IMR-90 (cell line): ENCODE measurements around the gene CSNK2B. TPM values are rescaled to one million over a fixed set of nuclear protein-coding genes. Genes with fewer than 3 reads are reported as not detected.
A peak's percentile ranks its signal among the peaks of the same experiment; 100 is the strongest.

ENCODE experiments used
- ATAC-seq: fragments of 200-7000 bp; cut with Tn5 transposase; 2 replicates; pipeline ENCODE4 v1.9.1; 2020; ENCODE audit warnings: low read depth, mild to moderate bottlenecking, moderate library complexity
- BruUV-seq: library from RNA; stranded (reverse); fragments of 400-500 nt; replicated peaks from 2 replicates; lab custom pipeline; 2021; lab: Mats Ljungman, UMichigan
- CTCF ChIA-PET: fragments of 300-600 bp; formaldehyde crosslinking; extraction: SDS; loops from one replicate; lab custom pipeline; 2021; ENCODE audit warnings: antibody characterized with exemption; lab: Yijun Ruan, JAX
- POLR2A ChIA-PET: fragments of 300-600 bp; sonication (Branson Sonifier 250); formaldehyde crosslinking; loops from one replicate; lab custom pipeline; 2022; ENCODE audit warnings: antibody characterized with exemption; ENCODE audit not compliant: unreplicated experiment; lab: Charles Lee
- DNase-seq: peaks from one replicate; pipeline ENCODE4 v3.0.0; 2013
- H2AFZ ChIP-seq: replicated peaks from 2 replicates; pipeline ENCODE3; 2013; ENCODE audit warnings: low read length, mild to moderate bottlenecking; ENCODE audit not compliant: poor library complexity
- H2AK5ac ChIP-seq: 2 replicates; pipeline ENCODE4 v1.6.1; 2013; ENCODE audit warnings: low read depth, low read length, inconsistent platforms
- H2AK9ac ChIP-seq: replicated peaks from 2 replicates; pipeline ENCODE3; 2013; ENCODE audit warnings: mild to moderate bottlenecking, low read depth, low read length, moderate library complexity; ENCODE audit not compliant: poor library complexity
- H2BK120ac ChIP-seq: 2 replicates; pipeline ENCODE4 v1.6.1; 2013; ENCODE audit warnings: low read depth, low read length, inconsistent platforms
- H2BK15ac ChIP-seq: 3 replicates; pipeline ENCODE4 v1.6.1; 2013; ENCODE audit warnings: low read depth, low read length, inconsistent platforms
- H2BK20ac ChIP-seq: 2 replicates; pipeline ENCODE4 v1.6.1; 2013; ENCODE audit warnings: low read depth, mild to moderate bottlenecking, inconsistent platforms, low read length, moderate library complexity
- H2BK5ac ChIP-seq: 2 replicates; pipeline ENCODE4 v1.6.1; 2013; ENCODE audit warnings: mild to moderate bottlenecking, low read depth, low read length, inconsistent platforms; ENCODE audit not compliant: poor library complexity, severe bottlenecking
- H3K14ac ChIP-seq: replicated peaks from 2 replicates; pipeline ENCODE4 v1.6.1; 2013; ENCODE audit warnings: low read depth, low read length, inconsistent platforms
- H3K18ac ChIP-seq: 2 replicates; pipeline ENCODE4 v1.6.1; 2013; ENCODE audit warnings: low read depth, low read length, control low read depth
- H3K23ac ChIP-seq: 2 replicates; pipeline ENCODE4 v1.6.1; 2013; ENCODE audit warnings: low read depth, low read length, inconsistent platforms
- H3K27ac ChIP-seq: 2 replicates; pipeline ENCODE4 v1.5.1; 2013; ENCODE audit warnings: mild to moderate bottlenecking, control low read depth, low read length; ENCODE audit not compliant: insufficient read depth
- H3K27me3 ChIP-seq: 2 replicates; pipeline ENCODE4 v1.6.1; 2013; ENCODE audit warnings: low read length; ENCODE audit not compliant: control insufficient read depth, insufficient read depth
- H3K36me3 ChIP-seq: 2 replicates; pipeline ENCODE4 v1.6.1; 2013; ENCODE audit warnings: low read length, mixed read lengths; ENCODE audit not compliant: control insufficient read depth, insufficient read depth
- H3K4ac ChIP-seq: 2 replicates; pipeline ENCODE4 v1.6.1; 2013; ENCODE audit warnings: low read depth, low read length, inconsistent platforms
- H3K4me1 ChIP-seq: 2 replicates; pipeline ENCODE4 v1.6.1; 2013; ENCODE audit warnings: low read length, mixed read lengths; ENCODE audit not compliant: control insufficient read depth, insufficient read depth
- H3K4me2 ChIP-seq: 2 replicates; pipeline ENCODE4 v1.6.1; 2013; ENCODE audit warnings: low read depth, mild to moderate bottlenecking, control low read depth, low read length, moderate library complexity
- H3K4me3 ChIP-seq: 2 replicates; pipeline ENCODE4 v1.5.1; 2013; ENCODE audit warnings: low read depth, mild to moderate bottlenecking, control low read depth, low read length, moderate library complexity; ENCODE audit not compliant: insufficient read depth
- H3K56ac ChIP-seq: 2 replicates; pipeline ENCODE4 v1.6.1; 2013; ENCODE audit warnings: low read length, inconsistent platforms; ENCODE audit not compliant: insufficient read depth; ENCODE audit errors: extremely low read depth
- H3K79me1 ChIP-seq, 2 experiments: 2 replicates each; pipeline ENCODE4 v1.6.1; 2013; ENCODE audit warnings: low read length in 2 of 2, inconsistent platforms in 1 of 2, low read depth in 1 of 2
- H3K9ac ChIP-seq: 2 replicates; pipeline ENCODE4 v1.6.1; 2013; ENCODE audit warnings: low read depth, low read length, control low read depth
- H3K9me1 ChIP-seq: 2 replicates; pipeline ENCODE4 v1.6.1; 2013; ENCODE audit warnings: low read length, inconsistent platforms; ENCODE audit not compliant: insufficient read depth
- H3K9me3 ChIP-seq: 2 replicates; pipeline ENCODE4 v1.6.1; 2013; ENCODE audit warnings: low read length; ENCODE audit not compliant: control insufficient read depth, insufficient read depth
- H4K20me1 ChIP-seq: 2 replicates; pipeline ENCODE4 v1.6.1; 2013; ENCODE audit warnings: low read length, inconsistent platforms; ENCODE audit not compliant: insufficient read depth
- H4K5ac ChIP-seq: 2 replicates; pipeline ENCODE4 v1.6.1; 2013; ENCODE audit warnings: mild to moderate bottlenecking, low read depth, low read length, control low read depth
- H4K8ac ChIP-seq, 2 experiments: 2 replicates each; pipeline ENCODE4 v1.6.1; 2013; ENCODE audit warnings: low read depth in 2 of 2, low read length in 2 of 2, control low read depth in 1 of 2, inconsistent platforms in 1 of 2
- H4K91ac ChIP-seq: 2 replicates; pipeline ENCODE4 v1.6.1; 2013; ENCODE audit warnings: low read depth, low read length, inconsistent platforms; ENCODE audit not compliant: insufficient read depth
- BHLHE40 ChIP-seq: fragments of 150-350 bp; IDR thresholded peaks from 2 replicates; pipeline ENCODE4 v1.6.1; 2016; ENCODE audit warnings: mild to moderate bottlenecking, low read depth, low read length
- FOS ChIP-seq: fragments of 150-350 bp; IDR thresholded peaks from 2 replicates; pipeline ENCODE4 v1.6.1; 2016; ENCODE audit warnings: low read depth, low read length
- MAFK ChIP-seq: IDR thresholded peaks from 2 replicates; pipeline ENCODE4 v1.6.1; 2012; ENCODE audit warnings: low read depth, low read length, improper control_type of control experiment
- MAZ ChIP-seq: IDR thresholded peaks from 2 replicates; pipeline ENCODE4 v1.6.1; 2012; ENCODE audit warnings: low read depth, mild to moderate bottlenecking, low read length, improper control_type of control experiment, moderate library complexity, borderline replicate concordance
- MXI1 ChIP-seq: IDR thresholded peaks from 2 replicates; pipeline ENCODE4 v1.6.1; 2012; ENCODE audit warnings: low read depth, mild to moderate bottlenecking, low read length, moderate library complexity, borderline replicate concordance
- POLR2A ChIP-seq: IDR thresholded peaks from 2 replicates; pipeline ENCODE4 v1.6.1; 2012; ENCODE audit warnings: mild to moderate bottlenecking, low read depth, low read length
- RAD21 ChIP-seq: IDR thresholded peaks from 2 replicates; pipeline ENCODE4 v1.6.1; 2012; ENCODE audit warnings: low read length, improper control_type of control experiment
- RCOR1 ChIP-seq: IDR thresholded peaks from 2 replicates; pipeline ENCODE4 v1.6.1; 2012; ENCODE audit warnings: mild to moderate bottlenecking, low read length, improper control_type of control experiment; ENCODE audit not compliant: insufficient replicate concordance
- RFX5 ChIP-seq: IDR thresholded peaks from 2 replicates; pipeline ENCODE4 v1.8.0; 2012; ENCODE audit warnings: low read depth, mild to moderate bottlenecking, low read length, moderate library complexity
- SMC3 ChIP-seq: fragments of 150-350 bp; IDR thresholded peaks from 2 replicates; pipeline ENCODE4 v1.6.1; 2016; ENCODE audit warnings: low read depth, mild to moderate bottlenecking, antibody characterized with exemption, low read length, moderate library complexity
- WGBS, 2 experiments: methylation state at CpG; one replicate each; pipeline versions ENCODE4 v1.1.5 to v1.1.7; 2013; ENCODE audit warnings: missing lambda C conversion rate in 2 of 2; ENCODE audit not compliant: insufficient read length in 1 of 2; ENCODE audit errors: extremely low coverage in 2 of 2; 5-methylcytosine and 5-hydroxymethylcytosine counted together
- dilution Hi-C: fragments of 300-500 bp; cut with HindIII; formaldehyde crosslinking; loops from one replicate; pipeline ENCODE4 v1.14.3; 2018; ENCODE audit warnings: low sequenced_read_pairs; ENCODE audit not compliant: unreplicated experiment
- in situ Hi-C: fragments of 300-500 bp; cut with MboI; formaldehyde crosslinking; loops from 3 replicates; pipeline ENCODE4 v1.14.3; 2019; ENCODE audit warnings: low sequenced_read_pairs, inconsistent platforms, mixed read lengths
- intact Hi-C: fragments of 100-400 bp; cut with micrococcal nuclease; formaldehyde crosslinking; loops from 2 replicates; pipeline ENCODE4 v1.10.0; 2022
- polyA plus RNA-seq, 3 experiments: library from polyadenylated mRNA; depleted of rRNA; stranded (reverse); fragments of >200 nt; gene quantifications; 2 replicates each; pipeline ENCODE4 v1.2.3, GENCODE V29; 2012; ENCODE audit warnings: low replicate concordance in 1 of 3
- total RNA-seq: library from RNA; depleted of rRNA; stranded (reverse); fragments of >200 nt; gene quantifications from 2 replicates; pipeline ENCODE4 v1.2.3, GENCODE V29; 2012
- TF ChIP-seq, protein P1 (sequence below): fragments of 150-350 bp; IDR thresholded peaks from 2 replicates; pipeline ENCODE4 v1.6.1; 2017; ENCODE audit warnings: mild to moderate bottlenecking, antibody characterized with exemption, low read length, low read depth
- TF ChIP-seq, protein P2 (sequence below): fragments of 150-350 bp; IDR thresholded peaks from 2 replicates; pipeline ENCODE4 v1.6.1; 2016; ENCODE audit warnings: low read depth, mild to moderate bottlenecking, low read length, moderate library complexity, borderline replicate concordance
- TF ChIP-seq, protein P3 (sequence below): conservative IDR thresholded peaks from 2 replicates; pipeline ENCODE4 v1.5.1; 2012; ENCODE audit warnings: mild to moderate bottlenecking, low read depth, low read length, improper control_type of control experiment

Gene CSNK2B
- total and polyA plus RNA-seq, 2 of the 4 experiments (the other 2 are of a cell fraction) = 194 to 240 TPM

DNA sequence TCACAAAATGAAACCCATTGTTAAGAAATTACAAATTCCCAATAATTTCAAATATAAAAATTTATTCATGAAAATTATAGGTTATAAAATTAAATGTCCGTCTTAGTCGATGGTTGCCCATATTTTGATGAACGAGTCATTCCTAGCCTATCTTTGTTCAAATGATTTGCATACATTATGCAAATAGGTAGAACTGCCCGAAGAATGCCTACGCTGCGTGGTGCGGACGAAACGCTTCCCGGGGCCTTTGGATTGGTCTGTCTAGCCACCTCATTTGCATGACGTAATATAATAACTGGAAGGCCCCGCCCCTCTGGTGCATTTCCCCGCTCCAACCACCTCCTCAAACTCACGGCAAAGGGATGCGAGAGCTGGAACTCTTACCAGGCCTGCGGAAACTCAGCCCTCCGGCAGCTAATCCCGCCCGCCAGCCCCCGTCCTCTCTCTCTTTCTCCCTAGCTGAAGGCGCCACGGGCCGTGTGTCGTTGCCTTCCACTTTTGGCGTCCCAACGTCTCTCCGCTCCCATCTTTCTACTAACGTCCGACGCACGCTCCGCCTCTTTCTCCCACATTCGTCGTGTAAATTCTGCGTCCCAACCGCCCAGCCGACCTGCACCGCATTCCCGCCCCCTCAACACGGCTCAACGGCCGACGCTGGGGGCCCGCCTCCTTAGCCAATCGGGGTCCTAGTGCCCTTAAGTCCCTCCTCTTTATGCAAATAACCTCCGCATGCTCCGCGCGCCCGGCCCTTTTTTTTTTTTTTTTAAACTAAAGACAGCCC is 45.9 kb upstream of the CSNK2B start:
- peak overlapping the region; percentile 23; the same call in 1 of the 2 replicates for H3K23ac ChIP-seq
- peak overlapping the region; percentile 64 for H3K4me3 ChIP-seq
- 0% methylated on average over 32 of the region's 50 CpGs; no CpG with 5 or more reads in 1 of the 2 experiments for WGBS, 2 experiments
- ATAC-seq = peak; percentile 87
- no peak overlapping the region for H2BK20ac ChIP-seq
- peak overlapping the region; percentile 44 to 88 for H4K8ac ChIP-seq
- peak overlapping the region; percentile 71 for H3K14ac ChIP-seq
- H3K9me1 ChIP-seq = peaks cover 6% of the 10 kb centered on the region
- H3K4ac ChIP-seq = peak overlapping the region; percentile 82
- DNase-seq = peak; percentile 98
- ChIA-PET CTCF (no interaction called here), POLR2A (no interaction called here)
- no peak overlapping the region for H2AK5ac ChIP-seq
- peak overlapping the region; percentile 78 for H4K91ac ChIP-seq
- in situ Hi-C loops (no loop called here), dilution Hi-C loops (no loop called here), intact Hi-C loops (loop anchor here (1.0 kb wide), 1 partner anchor 32 kb away; the partner anchor contains the start of gene BAG6)
- peaks cover 36% of the 10 kb centered on the region for H4K20me1 ChIP-seq
- peak overlapping the region; percentile 50 for H4K5ac ChIP-seq
- H3K27me3 ChIP-seq = no peaks in the 10 kb centered on the region
- H3K9ac ChIP-seq = peak overlapping the region; percentile 70
- peak overlapping the region; percentile 99 for H2AFZ ChIP-seq
- no peaks in the 10 kb centered on the region for H3K9me3 ChIP-seq
- H2BK120ac ChIP-seq = peak overlapping the region; percentile 82; the same call in 1 of the 2 replicates
- H3K79me1 ChIP-seq = peaks cover 0 to 30% of the 10 kb centered on the region in 2 experiments; a peak in 3 of 4 replicates
- H3K56ac ChIP-seq = peak overlapping the region; percentile 75
- no TSS peak for BruUV-seq
- H2BK15ac ChIP-seq = peak overlapping the region; percentile 71; the same call in 1 of the 3 replicates
- H3K18ac ChIP-seq = peak overlapping the region; percentile 47
- H2BK5ac ChIP-seq = peak overlapping the region; percentile 92
- H3K36me3 ChIP-seq = peaks cover 21% of the 10 kb centered on the region
- no peaks in the 10 kb centered on the region for H3K4me1 ChIP-seq
- H3K27ac ChIP-seq = peak overlapping the region; percentile 92
- peak overlapping the region; percentile 90 for H2AK9ac ChIP-seq
- H3K4me2 ChIP-seq = peak overlapping the region; percentile 71
- no peak for TF ChIP-seq RCOR1
- TF ChIP-seq POLR2A = peak; percentile 84; the same call in 1 of the 2 replicates
- peak; percentile 31; the same call in 1 of the 2 replicates for TF ChIP-seq BHLHE40
- TF ChIP-seq, protein P1, sequence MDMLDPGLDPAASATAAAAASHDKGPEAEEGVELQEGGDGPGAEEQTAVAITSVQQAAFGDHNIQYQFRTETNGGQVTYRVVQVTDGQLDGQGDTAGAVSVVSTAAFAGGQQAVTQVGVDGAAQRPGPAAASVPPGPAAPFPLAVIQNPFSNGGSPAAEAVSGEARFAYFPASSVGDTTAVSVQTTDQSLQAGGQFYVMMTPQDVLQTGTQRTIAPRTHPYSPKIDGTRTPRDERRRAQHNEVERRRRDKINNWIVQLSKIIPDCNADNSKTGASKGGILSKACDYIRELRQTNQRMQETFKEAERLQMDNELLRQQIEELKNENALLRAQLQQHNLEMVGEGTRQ = no peak
- TF ChIP-seq MAZ = no peak
- TF ChIP-seq MXI1 = peak; percentile 69; the same call in 1 of the 2 replicates
- TF ChIP-seq, protein P2, sequence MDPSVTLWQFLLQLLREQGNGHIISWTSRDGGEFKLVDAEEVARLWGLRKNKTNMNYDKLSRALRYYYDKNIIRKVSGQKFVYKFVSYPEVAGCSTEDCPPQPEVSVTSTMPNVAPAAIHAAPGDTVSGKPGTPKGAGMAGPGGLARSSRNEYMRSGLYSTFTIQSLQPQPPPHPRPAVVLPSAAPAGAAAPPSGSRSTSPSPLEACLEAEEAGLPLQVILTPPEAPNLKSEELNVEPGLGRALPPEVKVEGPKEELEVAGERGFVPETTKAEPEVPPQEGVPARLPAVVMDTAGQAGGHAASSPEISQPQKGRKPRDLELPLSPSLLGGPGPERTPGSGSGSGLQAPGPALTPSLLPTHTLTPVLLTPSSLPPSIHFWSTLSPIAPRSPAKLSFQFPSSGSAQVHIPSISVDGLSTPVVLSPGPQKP = no peak
- TF ChIP-seq, protein P3, sequence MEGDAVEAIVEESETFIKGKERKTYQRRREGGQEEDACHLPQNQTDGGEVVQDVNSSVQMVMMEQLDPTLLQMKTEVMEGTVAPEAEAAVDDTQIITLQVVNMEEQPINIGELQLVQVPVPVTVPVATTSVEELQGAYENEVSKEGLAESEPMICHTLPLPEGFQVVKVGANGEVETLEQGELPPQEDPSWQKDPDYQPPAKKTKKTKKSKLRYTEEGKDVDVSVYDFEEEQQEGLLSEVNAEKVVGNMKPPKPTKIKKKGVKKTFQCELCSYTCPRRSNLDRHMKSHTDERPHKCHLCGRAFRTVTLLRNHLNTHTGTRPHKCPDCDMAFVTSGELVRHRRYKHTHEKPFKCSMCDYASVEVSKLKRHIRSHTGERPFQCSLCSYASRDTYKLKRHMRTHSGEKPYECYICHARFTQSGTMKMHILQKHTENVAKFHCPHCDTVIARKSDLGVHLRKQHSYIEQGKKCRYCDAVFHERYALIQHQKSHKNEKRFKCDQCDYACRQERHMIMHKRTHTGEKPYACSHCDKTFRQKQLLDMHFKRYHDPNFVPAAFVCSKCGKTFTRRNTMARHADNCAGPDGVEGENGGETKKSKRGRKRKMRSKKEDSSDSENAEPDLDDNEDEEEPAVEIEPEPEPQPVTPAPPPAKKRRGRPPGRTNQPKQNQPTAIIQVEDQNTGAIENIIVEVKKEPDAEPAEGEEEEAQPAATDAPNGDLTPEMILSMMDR = no peak
- TF ChIP-seq RAD21 = no peak
- 0 out of 2 replicates have a peak, but pooled peaks have one; percentile 15 for TF ChIP-seq RFX5
- TF ChIP-seq FOS = no peak
- TF ChIP-seq SMC3 = no peak
- peak; percentile 61 for TF ChIP-seq MAFK
